ENCODE data around the gene MYO1E.

Gene MYO1E

GRCh38 chr15:59249816-59250215 lies 122.9 kb downstream of the MYO1E start:
- no peak overlapping the region for H3K4me3 ChIP-seq (ENCODE audit: low read depth, low read length)
- TF ChIP-seq CTCF (conservative IDR thresholded peaks at IDR 0.05; ENCODE audit: low read depth, low read length), result no peak
- DNase-seq (ENCODE audit: low read depth), result no peak

DNA sequence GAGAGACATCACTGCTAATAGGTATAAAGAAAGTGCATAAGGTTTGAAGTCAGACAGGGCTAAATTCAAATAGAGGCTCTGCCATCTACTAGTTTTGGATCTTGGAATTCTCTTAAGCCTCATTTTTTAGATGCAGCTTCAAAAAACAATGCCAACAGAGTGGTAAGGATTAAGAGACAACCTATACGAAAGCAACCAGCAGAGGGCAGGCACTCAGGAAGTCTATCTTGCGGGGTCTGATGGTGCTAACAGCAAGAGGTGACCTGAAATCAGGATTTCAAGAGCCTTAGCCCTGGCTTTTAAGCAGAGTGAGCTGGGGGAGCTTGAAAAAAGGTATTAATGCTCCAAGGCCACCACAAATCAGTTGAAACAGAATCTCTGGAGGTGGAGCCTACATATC lies 125.3 kb downstream of the MYO1E start:
- no peak overlapping the region for H3K4me3 ChIP-seq (ENCODE audit: low read depth, low read length)
- peak; percentile 80 for TF ChIP-seq CTCF (conservative IDR thresholded peaks at IDR 0.05; ENCODE audit: low read depth, low read length)
- peak; percentile 88 for DNase-seq (ENCODE audit: low read depth)

DNA sequence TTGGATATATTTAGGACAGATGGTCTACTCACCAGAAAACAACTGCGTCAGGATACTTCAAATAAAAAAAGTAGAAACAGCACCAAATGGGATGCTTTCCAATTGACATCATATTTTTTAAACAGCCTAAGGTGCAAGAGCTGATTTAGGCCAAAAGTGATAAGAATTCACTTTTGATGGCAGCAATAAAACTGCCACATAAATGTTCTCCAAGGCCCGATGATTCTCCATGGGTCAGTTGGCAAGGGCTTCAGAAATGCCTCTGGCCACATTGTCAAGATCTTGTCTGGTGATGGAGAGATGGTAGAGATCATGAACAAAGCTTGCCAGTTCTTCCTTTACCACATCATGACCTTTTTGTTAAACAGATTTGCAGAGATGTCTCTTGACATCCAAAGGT lies 127.1 kb downstream of the MYO1E start:
- TF ChIP-seq CTCF (conservative IDR thresholded peaks at IDR 0.05; ENCODE audit: low read depth, low read length), result no peak
- H3K4me3 ChIP-seq (ENCODE audit: low read depth, low read length), result no peak overlapping the region
- DNase-seq (ENCODE audit: low read depth), result no peak

DNA sequence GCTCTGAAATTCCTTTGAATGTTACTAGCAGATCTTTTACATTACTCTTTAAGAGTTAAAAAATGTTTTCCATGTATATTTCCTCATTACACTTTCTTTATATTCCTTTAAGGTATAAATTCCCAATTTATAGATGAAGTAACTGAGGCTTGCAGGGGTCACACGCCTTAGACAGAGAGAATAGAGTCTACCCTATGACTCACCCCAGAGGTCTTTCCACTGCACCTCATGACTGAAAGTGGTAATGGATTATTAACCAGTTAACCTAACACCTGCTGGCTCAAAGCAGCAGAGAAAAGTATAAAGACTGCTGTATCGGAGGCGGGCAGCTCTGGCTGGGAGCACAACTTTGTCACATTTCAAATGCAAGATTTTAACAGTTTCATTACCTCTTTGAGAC lies 128.3 kb downstream of the MYO1E start:
- no peak for DNase-seq (ENCODE audit: low read depth)
- TF ChIP-seq CTCF (conservative IDR thresholded peaks at IDR 0.05; ENCODE audit: low read depth, low read length), result no peak
- H3K4me3 ChIP-seq (ENCODE audit: low read depth, low read length), result no peak overlapping the region

GRCh38 chr15:59243622-59244021 lies 129.0 kb downstream of the MYO1E start:
- DNase-seq (ENCODE audit: low read depth), result no peak
- no peak for TF ChIP-seq CTCF (conservative IDR thresholded peaks at IDR 0.05; ENCODE audit: low read depth, low read length)
- no peak overlapping the region for H3K4me3 ChIP-seq (ENCODE audit: low read depth, low read length)

DNA sequence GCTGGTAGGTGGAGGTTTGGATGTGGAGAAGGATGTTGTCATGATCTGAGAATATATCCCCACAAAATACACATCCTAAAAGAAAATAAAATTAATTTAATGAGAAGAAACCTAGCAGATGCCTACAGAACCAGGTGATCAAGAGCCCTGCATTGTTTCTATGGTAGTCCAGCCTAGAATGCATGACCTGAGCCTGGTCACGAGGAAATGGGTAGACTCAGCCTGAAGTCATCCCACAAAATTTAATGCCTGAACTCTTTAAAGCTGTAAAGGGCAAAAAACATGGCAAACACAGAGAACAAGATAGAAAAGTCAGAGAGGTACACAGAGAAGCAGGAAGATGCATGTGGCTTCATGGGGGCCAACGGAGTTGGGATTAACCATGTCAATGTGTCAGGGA lies 130.0 kb downstream of the MYO1E start:
- no peak for DNase-seq (ENCODE audit: low read depth)
- no peak for TF ChIP-seq CTCF (conservative IDR thresholded peaks at IDR 0.05; ENCODE audit: low read depth, low read length)
- no peak overlapping the region for H3K4me3 ChIP-seq (ENCODE audit: low read depth, low read length)

DNA sequence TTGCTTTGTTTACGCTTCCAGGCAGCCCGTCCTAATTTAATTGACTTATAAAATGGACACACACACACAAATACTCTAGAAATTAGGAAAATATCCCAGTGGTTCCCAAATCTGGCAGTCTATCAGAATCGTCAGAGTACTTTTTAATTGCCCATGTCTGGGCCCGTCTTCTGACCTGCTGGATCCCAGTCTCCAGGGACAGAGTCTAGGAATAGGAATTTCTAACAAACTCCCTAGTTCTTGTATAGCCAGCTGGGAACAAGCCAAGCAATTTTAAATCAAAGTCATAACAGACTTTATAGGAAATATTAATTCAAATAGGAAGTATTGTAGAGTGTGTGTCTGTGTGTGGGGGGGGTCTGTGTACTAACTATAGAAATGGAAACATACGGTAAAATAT lies 132.6 kb downstream of the MYO1E start:
- no peak overlapping the region for H3K4me3 ChIP-seq (ENCODE audit: low read depth, low read length)
- TF ChIP-seq CTCF (conservative IDR thresholded peaks at IDR 0.05; ENCODE audit: low read depth, low read length), result no peak
- DNase-seq (ENCODE audit: low read depth), result no peak

Measured in choroid plexus epithelial cell (primary cell).